K562 (cell line): ENCODE results near the gene SDC3. TPM values are rescaled to one million over a fixed set of nuclear protein-coding genes. Genes with fewer than 3 reads are reported as not detected.
A peak's percentile ranks its signal among the peaks of the same experiment; 100 is the strongest.

ENCODE experiments used
- DPF2 ChIP-seq: fragments of 450-650 bp; IDR thresholded peaks from 2 replicates; pipeline ENCODE4 v1.6.1; 2016
- HNRNPUL1 ChIP-seq: fragments of 200-400 bp; formaldehyde crosslinking; IDR thresholded peaks from 2 replicates; pipeline ENCODE4 v1.6.1; 2017; ENCODE audit warnings: low read length
- JUN ChIP-seq, 2 experiments: sonication (generic) in 1 of 2; formaldehyde crosslinking in 1 of 2; IDR thresholded peaks; 2 replicates each; pipeline versions ENCODE4 v1.6.1 to v1.8.0; 2012 to 2022; ENCODE audit warnings: borderline replicate concordance in 2 of 2, mild to moderate bottlenecking in 2 of 2, improper control_type of control experiment in 1 of 2, low read depth in 1 of 2, low read length in 1 of 2, missing genetic modification reagents in 1 of 2
- KAT7 ChIP-seq: sonication (generic); formaldehyde crosslinking; IDR thresholded peaks from 2 replicates; pipeline ENCODE4 v1.8.0; 2022; ENCODE audit warnings: missing genetic modification reagents, mild to moderate bottlenecking, borderline replicate concordance
- MAFF ChIP-seq: IDR thresholded peaks from 2 replicates; pipeline ENCODE4 v1.6.1; 2012; ENCODE audit warnings: low read length, improper control_type of control experiment
- NBN ChIP-seq: fragments of 450-650 bp; IDR thresholded peaks from 2 replicates; pipeline ENCODE4 v1.6.1; 2016; ENCODE audit warnings: low read depth, mild to moderate bottlenecking
- PHF8 ChIP-seq: fragments of 200-600 bp; sonication (generic); IDR thresholded peaks from 2 replicates; pipeline ENCODE4 v1.6.1; 2012; ENCODE audit warnings: mixed run types, mild to moderate bottlenecking, inconsistent platforms, low read length, moderate library complexity, borderline replicate concordance
- RBM15 ChIP-seq: fragments of 200-400 bp; formaldehyde crosslinking; IDR thresholded peaks from 2 replicates; pipeline ENCODE4 v1.6.1; 2018; ENCODE audit warnings: mild to moderate bottlenecking, low read length, moderate library complexity; ENCODE audit not compliant: insufficient read depth
- RUNX1 ChIP-seq: sonication (generic); IDR thresholded peaks from 2 replicates; pipeline ENCODE4 v1.6.1; 2016; ENCODE audit warnings: antibody characterized with exemption, low read depth
- SAFB ChIP-seq: fragments of 200-400 bp; formaldehyde crosslinking; IDR thresholded peaks from 2 replicates; pipeline ENCODE4 v1.6.1; 2017; ENCODE audit warnings: low read depth, low read length, borderline replicate concordance
- SMARCA4 ChIP-seq: fragments of 450-650 bp; IDR thresholded peaks from 2 replicates; pipeline ENCODE4 v1.6.1; 2016
- SMARCE1 ChIP-seq: fragments of 450-650 bp; IDR thresholded peaks from 2 replicates; pipeline ENCODE4 v1.7.1; 2016; ENCODE audit warnings: mild to moderate bottlenecking
- SMC3 ChIP-seq: conservative IDR thresholded peaks from 2 replicates; pipeline ENCODE4 v1.6.1; 2011; ENCODE audit warnings: low read depth, low read length, improper control_type of control experiment; ENCODE audit not compliant: insufficient read depth
- SP1 ChIP-seq: sonication (generic); formaldehyde crosslinking; IDR thresholded peaks from 2 replicates; pipeline ENCODE4 v1.8.1; 2022; ENCODE audit warnings: mild to moderate bottlenecking, missing genetic modification reagents
- SRSF3 ChIP-seq: fragments of 200-400 bp; formaldehyde crosslinking; IDR thresholded peaks from 2 replicates; pipeline ENCODE4 v1.6.1; 2016; ENCODE audit warnings: mild to moderate bottlenecking, low read length, moderate library complexity; ENCODE audit not compliant: insufficient read depth
- TAF15 ChIP-seq: fragments of 200-400 bp; formaldehyde crosslinking; IDR thresholded peaks from 2 replicates; pipeline ENCODE4 v1.6.1; 2017; ENCODE audit warnings: mild to moderate bottlenecking, low read depth, low read length, moderate library complexity
- TEAD1 ChIP-seq, 2 experiments: fragments of 450-650 bp in 1 of 2; sonication (generic) in 1 of 2; formaldehyde crosslinking; IDR thresholded peaks; 2 replicates each; pipeline versions ENCODE4 v1.4.0 to v1.8.0; 2020 to 2022; ENCODE audit warnings: mild to moderate bottlenecking in 2 of 2, missing genetic modification reagents in 1 of 2
- YY1 ChIP-seq, 3 experiments: IDR thresholded peaks; 2 replicates each; pipeline ENCODE4 v1.6.1; 2011; ENCODE audit warnings: low read length in 2 of 3, mild to moderate bottlenecking in 2 of 3, moderate library complexity in 2 of 3, borderline replicate concordance in 1 of 3, control low read depth in 1 of 3, low read depth in 1 of 3; ENCODE audit not compliant: insufficient read depth in 3 of 3, insufficient replicate concordance in 2 of 3, control insufficient read depth in 1 of 3, insufficient read length in 1 of 3; ENCODE audit errors: extremely low read depth in 1 of 3
- ZBTB1 ChIP-seq: sonication (generic); formaldehyde crosslinking; IDR thresholded peaks from 2 replicates; pipeline ENCODE4 v1.8.1; 2023; ENCODE audit warnings: missing genetic modification reagents, low read depth, mild to moderate bottlenecking, borderline replicate concordance
- ZNF41 ChIP-seq: fragments of 250-450 bp; sonication (Bioruptor Pico); conservative IDR thresholded peaks from 2 replicates; pipeline ENCODE4 v1.4.0; 2020; ENCODE audit warnings: mild to moderate bottlenecking
- ZNF668 ChIP-seq: fragments of 250-450 bp; sonication (Bioruptor Pico); IDR thresholded peaks from 2 replicates; pipeline ENCODE4 v1.8.0; 2022; ENCODE audit warnings: mild to moderate bottlenecking, inconsistent platforms
- ZSCAN32 ChIP-seq: fragments of 450-650 bp; formaldehyde crosslinking; IDR thresholded peaks from 2 replicates; pipeline ENCODE4 v1.4.0; 2020; ENCODE audit warnings: mild to moderate bottlenecking, moderate library complexity
- polyA plus RNA-seq, 8 experiments: library from polyadenylated mRNA; depleted of rRNA in 4 of 8; stranded (reverse) in 5 of 8; unstranded in 3 of 8; fragments of >200 nt; fragmentation: Nextera tagmentation in 2 of 8; fragmentation: Illumina TruSeq in 1 of 8; extraction: Ambion mirVana in 2 of 8; extraction: Trizol in 1 of 8; gene quantifications; 2 replicates each; pipeline versions ENCODE4 v1.2.1 to v1.2.3, GENCODE V29; 2011 to 2014; ENCODE audit warnings: inconsistent platforms in 1 of 8, missing spikeins in 1 of 8
- total RNA-seq, 7 experiments: library from RNA; depleted of rRNA in 6 of 7; stranded (reverse); fragments of >200 nt in 6 of 7; fragmentation: Illumina TruSeq in 2 of 7; extraction: Trizol in 2 of 7; gene quantifications; 2 replicates each; pipeline versions ENCODE4 v1.2.1 to v1.2.3, GENCODE V29; 2011 to 2021; ENCODE audit warnings: low replicate concordance in 1 of 7
- TF ChIP-seq, protein P1 (sequence below): fragments of 250-450 bp; sonication (Bioruptor Pico); IDR thresholded peaks from 2 replicates; pipeline ENCODE4 v1.8.0; 2021; ENCODE audit warnings: moderate library complexity, mild to moderate bottlenecking, inconsistent platforms
- TF ChIP-seq, protein P2 (sequence below): fragments of 450-650 bp; IDR thresholded peaks from 2 replicates; pipeline ENCODE4 v1.6.1; 2016; ENCODE audit warnings: missing biosample characterization, missing genetic modification characterization
- TF ChIP-seq, protein P3 (sequence below): fragments of 250-450 bp; sonication (Bioruptor Pico); IDR thresholded peaks from 2 replicates; pipeline ENCODE4 v1.8.0; 2022; ENCODE audit warnings: moderate library complexity, mild to moderate bottlenecking, inconsistent platforms
- TF ChIP-seq, protein P4 (sequence below): sonication (generic); formaldehyde crosslinking; IDR thresholded peaks from 2 replicates; pipeline ENCODE4 v1.8.0; 2022; ENCODE audit warnings: mild to moderate bottlenecking, missing genetic modification reagents

SDC3 gene
- total and polyA plus RNA-seq, 9 of the 15 experiments (the other 6 are each of a cell fraction or from before 2014, with no cell fraction given) = 0.38 to 44.1 (median 12.1) TPM

DNA sequence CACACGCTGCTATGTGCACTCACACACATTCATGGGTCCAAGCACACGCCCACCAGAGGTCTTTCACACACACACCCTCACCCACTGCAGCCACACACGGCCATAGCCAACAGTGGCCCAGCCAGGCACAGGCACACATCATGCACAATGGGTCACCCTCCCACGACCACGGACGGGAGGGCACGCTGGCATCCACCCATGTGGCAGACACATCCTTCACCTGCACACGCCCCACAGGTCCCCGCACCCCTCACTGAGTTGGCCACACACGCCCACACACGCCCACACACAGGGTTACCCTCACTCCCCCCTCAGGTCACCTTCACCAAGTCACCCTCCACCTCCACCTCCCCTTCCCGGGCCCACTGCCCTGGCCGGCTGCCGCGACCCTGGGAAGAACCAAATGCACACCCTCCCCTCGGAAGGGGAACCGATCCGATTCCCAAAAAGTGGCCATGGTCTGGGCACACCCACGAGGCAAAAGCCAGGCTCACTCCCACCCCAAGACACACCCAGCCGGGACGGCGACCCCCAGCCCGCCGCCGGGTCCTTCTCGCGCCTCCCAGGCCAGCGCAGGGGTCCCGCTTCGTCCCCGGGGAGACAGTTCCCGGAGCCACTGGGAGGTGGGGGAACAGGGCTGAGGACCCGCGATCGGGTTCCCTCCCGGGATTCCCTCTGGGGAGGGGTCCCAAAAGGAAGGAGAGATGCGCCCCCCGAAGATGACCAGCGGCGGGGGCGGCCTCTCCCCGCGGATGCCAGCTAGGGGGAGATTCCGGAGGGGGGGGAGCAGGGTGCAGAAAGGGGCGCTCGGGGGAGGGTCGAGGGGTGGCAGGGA, 860 bp downstream of the SDC3 start (continued):
- TF ChIP-seq YY1 (IDR thresholded peaks at IDR 0.05; ENCODE audit: borderline replicate concordance in 1 of 3, control insufficient read depth in 1 of 3, extremely low read depth in 1 of 3, insufficient read depth in 3 of 3, insufficient read length in 1 of 3, insufficient replicate concordance in 2 of 3, low read depth in 1 of 3, low read length in 2 of 3) = peak in 1 of 3 experiments; percentile 13
- TF ChIP-seq SRSF3 = no peak
- TF ChIP-seq, protein P1, sequence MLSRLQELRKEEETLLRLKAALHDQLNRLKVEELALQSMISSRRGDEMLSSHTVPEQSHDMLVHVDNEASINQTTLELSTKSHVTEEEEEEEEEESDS = no peak
- TF ChIP-seq DPF2 = peak; percentile 33; the same call in 1 of the 2 replicates
- no peak; the same call in 1 of the 2 replicates for TF ChIP-seq SAFB
- TF ChIP-seq PHF8 = 0 out of 2 replicates have a peak, but pooled peaks have one; percentile 3
- no peak for TF ChIP-seq JUN (IDR thresholded peaks at IDR 0.05; ENCODE audit: borderline replicate concordance, low read depth, low read length)
- no peak for TF ChIP-seq JUN (CRISPR knock-in tag; IDR thresholded peaks at IDR 0.05; ENCODE audit: borderline replicate concordance)
- TF ChIP-seq ZSCAN32 (CRISPR knock-in tag) = no peak
- TF ChIP-seq ZNF41 = no peak
- TF ChIP-seq NBN = no peak
- TF ChIP-seq ZBTB1 = no peak
- 0 out of 2 replicates have a peak, but pooled peaks have one; percentile 17 for TF ChIP-seq SP1
- TF ChIP-seq HNRNPUL1 = no peak
- TF ChIP-seq MAFF = no peak
- no peak for TF ChIP-seq RBM15
- no peak for TF ChIP-seq TAF15
- TF ChIP-seq SMARCE1 = 0 out of 2 replicates have a peak, but pooled peaks have one; percentile 21
- TF ChIP-seq, protein P2, sequence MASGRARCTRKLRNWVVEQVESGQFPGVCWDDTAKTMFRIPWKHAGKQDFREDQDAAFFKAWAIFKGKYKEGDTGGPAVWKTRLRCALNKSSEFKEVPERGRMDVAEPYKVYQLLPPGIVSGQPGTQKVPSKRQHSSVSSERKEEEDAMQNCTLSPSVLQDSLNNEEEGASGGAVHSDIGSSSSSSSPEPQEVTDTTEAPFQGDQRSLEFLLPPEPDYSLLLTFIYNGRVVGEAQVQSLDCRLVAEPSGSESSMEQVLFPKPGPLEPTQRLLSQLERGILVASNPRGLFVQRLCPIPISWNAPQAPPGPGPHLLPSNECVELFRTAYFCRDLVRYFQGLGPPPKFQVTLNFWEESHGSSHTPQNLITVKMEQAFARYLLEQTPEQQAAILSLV = no peak
- no peak for TF ChIP-seq ZNF668 (CRISPR knock-in tag)
- TF ChIP-seq, protein P3, sequence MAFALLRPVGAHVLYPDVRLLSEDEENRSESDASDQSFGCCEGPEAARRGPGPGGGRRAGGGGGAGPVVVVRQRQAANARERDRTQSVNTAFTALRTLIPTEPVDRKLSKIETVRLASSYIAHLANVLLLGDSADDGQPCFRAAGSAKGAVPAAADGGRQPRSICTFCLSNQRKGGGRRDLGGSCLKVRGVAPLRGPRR (CRISPR knock-in tag) = no peak
- TF ChIP-seq, protein P4, sequence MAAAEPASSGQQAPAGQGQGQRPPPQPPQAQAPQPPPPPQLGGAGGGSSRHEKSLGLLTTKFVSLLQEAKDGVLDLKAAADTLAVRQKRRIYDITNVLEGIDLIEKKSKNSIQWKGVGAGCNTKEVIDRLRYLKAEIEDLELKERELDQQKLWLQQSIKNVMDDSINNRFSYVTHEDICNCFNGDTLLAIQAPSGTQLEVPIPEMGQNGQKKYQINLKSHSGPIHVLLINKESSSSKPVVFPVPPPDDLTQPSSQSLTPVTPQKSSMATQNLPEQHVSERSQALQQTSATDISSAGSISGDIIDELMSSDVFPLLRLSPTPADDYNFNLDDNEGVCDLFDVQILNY = no peak
- TF ChIP-seq SMARCA4 = no peak
- TF ChIP-seq RUNX1 = no peak
- no peak for TF ChIP-seq TEAD1 (CRISPR knock-in tag; IDR thresholded peaks at IDR 0.05)
- TF ChIP-seq SMC3 = no peak
- peak; percentile 57; the same call in 1 of the 2 replicates for TF ChIP-seq KAT7
